ENCODE measurements around the gene PRSS1. TPM values are rescaled to one million over a fixed set of nuclear protein-coding genes. Genes with fewer than 3 reads are reported as not detected.
"Not testable (repeated sequence)": the region's sequence is repeated elsewhere in the genome, so short reads cannot be mapped to it uniquely, and the experiment has no call there.

Gene PRSS1
- total and polyA plus RNA-seq, 9 donors: not detected

- Histone ChIP-seq H3K27me3 (ENCODE audit: control insufficient read depth, insufficient read depth, low read length) (no peaks in the 10 kb centered on the region), H3K36me3 (ENCODE audit: control insufficient read depth, insufficient read depth, low read length) (no peaks in the 10 kb centered on the region), H3K9me3 (replicated peaks; ENCODE audit: control insufficient read depth, low read depth, low read length) (no peaks in the 10 kb centered on the region), H3K4me3 (ENCODE audit: low read length) (no peak overlapping the region), H3K27ac (ENCODE audit: low read length) (no peak overlapping the region), H3K4me1 (ENCODE audit: control insufficient read depth, insufficient read depth, low read length) (no peaks in the 10 kb centered on the region)
- DNase-seq: no peak
- WGBS (ENCODE audit: insufficient coverage): 63% methylated on average over 2 of the region's 6 CpGs
Measured at GRCh38 chr7:142717453-142717852, 31.8 kb upstream of the PRSS1 start.

DNA sequence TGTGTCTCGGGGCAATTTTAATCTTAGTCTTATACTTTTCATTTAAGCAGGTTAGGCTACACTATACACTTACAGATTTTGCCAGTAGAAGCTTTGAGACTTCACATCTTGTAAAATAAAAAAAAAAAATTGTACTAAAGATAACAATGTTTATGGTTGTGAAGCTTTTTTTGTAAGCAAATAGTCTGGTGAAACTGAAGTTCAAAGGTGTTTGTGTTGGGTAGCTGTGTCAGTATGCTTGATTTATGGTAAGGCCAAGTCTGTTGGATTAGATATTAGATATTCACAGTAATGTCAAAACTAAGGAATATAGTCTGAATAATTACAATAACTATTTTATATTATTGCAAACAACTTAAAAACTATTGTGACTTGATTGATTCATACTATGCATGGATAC is 31.0 kb upstream of the PRSS1 start:
- Histone ChIP-seq H3K27ac (ENCODE audit: low read length) (no peak overlapping the region), H3K9me3 (replicated peaks; ENCODE audit: control insufficient read depth, low read depth, low read length) (no peaks in the 10 kb centered on the region), H3K36me3 (ENCODE audit: control insufficient read depth, insufficient read depth, low read length) (no peaks in the 10 kb centered on the region), H3K27me3 (ENCODE audit: control insufficient read depth, insufficient read depth, low read length) (no peaks in the 10 kb centered on the region), H3K4me1 (ENCODE audit: control insufficient read depth, insufficient read depth, low read length) (no peaks in the 10 kb centered on the region), H3K4me3 (ENCODE audit: low read length) (no peak overlapping the region)
- no CpG with 5 or more reads among the region's 1 CpG for WGBS (ENCODE audit: insufficient coverage)
- DNase-seq: no peak

DNA sequence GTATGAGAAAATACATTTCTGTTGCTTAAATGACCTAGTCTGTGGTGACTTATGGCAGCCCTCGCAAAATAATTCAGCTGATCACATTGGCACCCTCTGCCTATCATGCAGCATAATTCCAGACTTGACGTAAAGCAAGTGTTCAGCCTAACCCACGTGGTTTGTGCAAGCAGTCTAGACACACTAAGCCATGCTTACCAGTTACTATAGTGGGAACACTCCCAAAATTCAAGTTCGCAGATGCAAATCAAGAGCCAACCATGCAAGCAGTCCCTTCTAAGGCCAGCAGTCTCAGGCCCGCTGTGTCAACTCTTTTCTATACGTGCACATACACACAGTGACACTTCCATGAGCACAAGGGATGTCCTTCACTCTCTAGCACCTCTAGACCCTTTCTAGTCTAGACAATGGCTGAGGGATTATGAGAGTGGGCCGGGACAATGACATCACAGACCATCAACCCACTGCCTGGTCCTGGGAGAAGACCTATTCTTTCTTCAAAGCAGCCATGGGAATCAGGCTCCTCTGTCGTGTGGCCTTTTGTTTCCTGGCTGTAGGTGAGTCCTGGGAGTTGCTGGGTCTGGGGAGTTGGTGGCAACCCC is 29.0 kb upstream of the PRSS1 start:
- Histone ChIP-seq H3K27me3 (ENCODE audit: control insufficient read depth, insufficient read depth, low read length) (no peaks in the 10 kb centered on the region), H3K36me3 (ENCODE audit: control insufficient read depth, insufficient read depth, low read length) (no peaks in the 10 kb centered on the region), H3K27ac (ENCODE audit: low read length) (no peak overlapping the region), H3K4me1 (ENCODE audit: control insufficient read depth, insufficient read depth, low read length) (no peaks in the 10 kb centered on the region), H3K9me3 (replicated peaks; ENCODE audit: control insufficient read depth, low read depth, low read length) (no peaks in the 10 kb centered on the region), H3K4me3 (ENCODE audit: low read length) (no peak overlapping the region)
- 88% methylated on average over 4 of the region's 8 CpGs for WGBS (ENCODE audit: insufficient coverage)
- DNase-seq: no peak

DNA sequence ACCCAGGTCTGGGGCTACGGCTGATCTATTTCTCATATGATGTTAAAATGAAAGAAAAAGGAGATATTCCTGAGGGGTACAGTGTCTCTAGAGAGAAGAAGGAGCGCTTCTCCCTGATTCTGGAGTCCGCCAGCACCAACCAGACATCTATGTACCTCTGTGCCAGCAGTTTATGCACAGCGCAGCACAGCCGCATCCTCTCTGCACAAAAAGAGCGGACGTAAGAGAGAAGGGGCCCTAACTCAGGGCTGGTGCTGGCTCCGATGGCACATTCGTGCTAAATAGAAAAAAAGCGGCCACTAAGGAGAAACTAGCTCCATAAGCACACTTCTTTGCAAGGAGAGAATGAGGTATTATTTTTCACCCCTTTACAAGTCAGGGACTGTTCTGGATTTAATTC is 28.3 kb upstream of the PRSS1 start:
- H3K4me3 ChIP-seq (ENCODE audit: low read length): no peak overlapping the region
- peak; percentile 11 for DNase-seq
- no peaks in the 10 kb centered on the region for H3K4me1 ChIP-seq (ENCODE audit: control insufficient read depth, insufficient read depth, low read length)
- WGBS (ENCODE audit: insufficient coverage): 90% methylated on average over 3 of the region's 10 CpGs
- H3K9me3 ChIP-seq (replicated peaks; ENCODE audit: control insufficient read depth, low read depth, low read length): no peaks in the 10 kb centered on the region
- H3K27ac ChIP-seq (ENCODE audit: low read length): no peak overlapping the region
- no peaks in the 10 kb centered on the region for H3K27me3 ChIP-seq (ENCODE audit: control insufficient read depth, insufficient read depth, low read length)
- H3K36me3 ChIP-seq (ENCODE audit: control insufficient read depth, insufficient read depth, low read length): no peaks in the 10 kb centered on the region

GRCh38 chr7:142722248-142722794 is 27.0 kb upstream of the PRSS1 start:
- Histone ChIP-seq H3K27me3 (ENCODE audit: control insufficient read depth, insufficient read depth, low read length) (no peaks in the 10 kb centered on the region), H3K27ac (ENCODE audit: low read length) (no peak overlapping the region), H3K36me3 (ENCODE audit: control insufficient read depth, insufficient read depth, low read length) (no peaks in the 10 kb centered on the region), H3K4me1 (ENCODE audit: control insufficient read depth, insufficient read depth, low read length) (no peaks in the 10 kb centered on the region), H3K9me3 (replicated peaks; ENCODE audit: control insufficient read depth, low read depth, low read length) (no peaks in the 10 kb centered on the region), H3K4me3 (ENCODE audit: low read length) (no peak overlapping the region)
- no peak for DNase-seq
- 52% methylated on average over 9 of the region's 15 CpGs for WGBS (ENCODE audit: insufficient coverage)

DNA sequence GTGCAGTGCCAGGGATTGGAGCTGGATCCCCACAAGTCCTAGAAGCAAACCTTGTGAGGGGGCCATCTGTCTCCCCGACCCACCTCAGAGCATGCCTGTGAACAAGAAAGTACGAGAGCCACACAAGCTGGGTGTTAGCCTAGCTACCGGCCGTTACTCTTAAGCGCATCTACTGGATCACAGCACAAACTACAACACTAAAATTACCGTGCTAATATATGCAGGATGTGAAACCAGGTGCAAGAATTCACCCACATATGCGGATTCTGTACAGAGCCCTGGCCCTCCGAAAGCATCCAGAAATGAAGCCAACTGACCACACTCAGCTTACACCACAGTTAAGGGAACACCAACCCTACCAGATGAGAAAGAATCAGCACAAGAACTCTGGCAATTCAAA is 16.0 kb upstream of the PRSS1 start:
- Histone ChIP-seq H3K36me3 (ENCODE audit: control insufficient read depth, insufficient read depth, low read length) (no peaks in the 10 kb centered on the region), H3K4me3 (ENCODE audit: low read length) (no peak overlapping the region), H3K27me3 (ENCODE audit: control insufficient read depth, insufficient read depth, low read length) (no peaks in the 10 kb centered on the region), H3K27ac (ENCODE audit: low read length) (no peak overlapping the region), H3K9me3 (replicated peaks; ENCODE audit: control insufficient read depth, low read depth, low read length) (no peaks in the 10 kb centered on the region), H3K4me1 (ENCODE audit: control insufficient read depth, insufficient read depth, low read length) (no peaks in the 10 kb centered on the region)
- WGBS (ENCODE audit: insufficient coverage): 89% methylated on average over 7 of the region's 8 CpGs
- no peak for DNase-seq

DNA sequence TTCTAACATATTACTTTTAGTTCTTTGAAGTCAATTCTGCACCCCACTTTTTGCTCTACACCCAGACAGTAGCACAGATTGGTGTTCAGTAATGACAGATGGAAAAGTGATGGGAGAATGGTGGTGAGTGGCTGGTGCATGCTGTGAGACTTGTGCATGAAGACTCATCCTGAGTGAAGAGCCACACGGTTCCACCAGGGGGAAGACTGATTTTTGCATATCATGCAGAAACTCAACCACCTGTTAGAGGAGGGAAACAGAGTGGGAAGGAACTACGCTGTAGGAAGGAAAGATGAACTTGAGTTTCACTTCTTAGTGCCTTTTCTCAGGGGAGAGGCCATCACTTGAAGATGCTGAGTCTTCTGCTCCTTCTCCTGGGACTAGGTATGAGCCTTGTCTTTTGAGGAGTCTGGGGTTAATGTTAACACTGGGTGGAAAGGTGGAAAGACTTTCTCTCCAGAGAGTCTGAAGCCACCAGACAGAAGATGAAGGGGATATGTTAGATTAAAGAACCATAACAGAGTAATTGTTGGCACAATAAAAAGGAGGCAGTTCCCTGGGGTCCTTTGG is 9.3 kb upstream of the PRSS1 start:
- no peaks in the 10 kb centered on the region for H3K27me3 ChIP-seq (ENCODE audit: control insufficient read depth, insufficient read depth, low read length)
- H3K36me3 ChIP-seq (ENCODE audit: control insufficient read depth, insufficient read depth, low read length): no peaks in the 10 kb centered on the region
- no peak overlapping the region for H3K27ac ChIP-seq (ENCODE audit: low read length)
- 20% methylated on average over 1 of the region's 2 CpGs for whole genome bisulfite sequencing (ENCODE audit: insufficient coverage)
- no peaks in the 10 kb centered on the region for H3K9me3 ChIP-seq (replicated peaks; ENCODE audit: control insufficient read depth, low read depth, low read length)
- DNase-seq: no peak
- no peaks in the 10 kb centered on the region for H3K4me1 ChIP-seq (ENCODE audit: control insufficient read depth, insufficient read depth, low read length)
- H3K4me3 ChIP-seq (ENCODE audit: low read length): no peak overlapping the region

- Histone ChIP-seq H3K36me3 (ENCODE audit: control insufficient read depth, insufficient read depth, low read length) (no peaks in the 10 kb centered on the region), H3K9me3 (replicated peaks; ENCODE audit: control insufficient read depth, low read depth, low read length) (no peaks in the 10 kb centered on the region), H3K4me3 (ENCODE audit: low read length) (no peak overlapping the region), H3K27ac (ENCODE audit: low read length) (no peak overlapping the region), H3K4me1 (ENCODE audit: control insufficient read depth, insufficient read depth, low read length) (no peaks in the 10 kb centered on the region), H3K27me3 (ENCODE audit: control insufficient read depth, insufficient read depth, low read length) (no peaks in the 10 kb centered on the region)
- WGBS (ENCODE audit: insufficient coverage): no CpG with 5 or more reads among the region's 5 CpGs
- no peak for DNase-seq
Measured at GRCh38 chr7:142740786-142741185, 8.5 kb upstream of the PRSS1 start.

- not testable (repeated sequence) for H3K27ac ChIP-seq (ENCODE audit: low read length)
Measured at GRCh38 chr7:142741932-142742331, 7.3 kb upstream of the PRSS1 start.

DNA sequence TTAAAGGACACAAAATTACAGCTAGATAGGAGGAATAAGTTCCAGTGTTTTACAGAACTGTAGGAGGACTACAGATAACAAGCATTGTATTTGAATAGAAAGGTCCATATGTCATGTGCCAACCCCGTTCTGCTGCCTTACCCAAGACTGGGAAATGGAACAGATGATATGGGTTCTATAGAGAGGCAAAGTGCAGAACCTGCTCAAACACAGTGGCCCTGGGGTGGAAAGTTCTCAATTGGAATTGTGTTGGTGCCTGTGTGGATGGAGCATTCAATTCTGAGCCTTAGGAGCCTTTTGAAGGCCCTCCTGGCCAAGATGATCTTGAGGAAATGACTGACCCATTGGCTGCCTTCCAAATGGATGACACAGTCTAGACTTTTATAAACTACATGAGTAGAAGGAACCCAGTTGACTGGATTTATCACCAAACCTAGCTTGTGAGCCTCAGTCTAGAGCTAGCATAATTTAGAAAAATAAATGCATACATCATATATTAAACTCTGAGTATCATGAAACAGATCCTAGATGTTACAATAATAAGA is 4.1 kb upstream of the PRSS1 start:
- DNase-seq: no peak
- 71% methylated on average over 1 of the region's 1 CpG for WGBS (ENCODE audit: insufficient coverage)
- H3K9me3 ChIP-seq (replicated peaks; ENCODE audit: control insufficient read depth, low read depth, low read length): no peaks in the 10 kb centered on the region
- H3K36me3 ChIP-seq (ENCODE audit: control insufficient read depth, insufficient read depth, low read length): no peaks in the 10 kb centered on the region
- H3K4me1 ChIP-seq (ENCODE audit: control insufficient read depth, insufficient read depth, low read length): no peaks in the 10 kb centered on the region
- H3K27me3 ChIP-seq (ENCODE audit: control insufficient read depth, insufficient read depth, low read length): no peaks in the 10 kb centered on the region
- no peak overlapping the region for H3K27ac ChIP-seq (ENCODE audit: low read length)
- no peak overlapping the region for H3K4me3 ChIP-seq (ENCODE audit: low read length)

More at GRCh38 chr7:142741932-142742331, 7.3 kb upstream of the PRSS1 start:
- H3K36me3 ChIP-seq (ENCODE audit: control insufficient read depth, insufficient read depth, low read length); H3K27me3 ChIP-seq (ENCODE audit: control insufficient read depth, insufficient read depth, low read length); H3K9me3 ChIP-seq (replicated peaks; ENCODE audit: control insufficient read depth, low read depth, low read length); H3K4me3 ChIP-seq (ENCODE audit: low read length); DNase-seq; H3K4me1 ChIP-seq (ENCODE audit: control insufficient read depth, insufficient read depth, low read length): not testable (repeated sequence)

Data from muscle of leg (tissue), 11 donors.